OCI-LY1 (cell line): Measurements from ENCODE around the gene EMP3.

ENCODE experiments used
- CTCF ChIP-seq: fragments of 200-600 bp; sonication (generic), shearing (Covaris generic); IDR thresholded peaks from 2 replicates; pipeline ENCODE4 v1.5.1; 2017; ENCODE audit warnings: mild to moderate bottlenecking, antibody characterized with exemption, low read length, moderate library complexity, mixed read lengths
- EZH2 ChIP-seq: fragments of 200-600 bp; sonication (generic), shearing (Covaris generic); IDR thresholded peaks from 2 replicates; pipeline ENCODE4 v1.8.0; 2017; ENCODE audit warnings: borderline replicate concordance, mixed run types, mild to moderate bottlenecking, antibody characterized with exemption, low read length, moderate library complexity, mixed read lengths

- TF ChIP-seq CTCF = no peak
- no peak for TF ChIP-seq EZH2
Measured at GRCh38 chr19:48348737-48349136, 23.4 kb downstream of the EMP3 start.
